BE2C (cell line): ENCODE measurements around the gene GRM5.
"Not testable (repeated sequence)": the region's sequence is repeated elsewhere in the genome, so short reads cannot be mapped to it uniquely, and the experiment has no call there.

Experiments
- DNase-seq: peaks from one replicate; pipeline ENCODE4 v3.0.0-alpha.2; 2020
- H3K27me3 ChIP-seq: fragments of 250-450 bp; sonication (Bioruptor Pico); 2 replicates; pipeline ENCODE4 v1.5.1; 2020; ENCODE audit warnings: mild to moderate bottlenecking
- H3K36me3 ChIP-seq: fragments of 250-450 bp; sonication (Bioruptor Pico); 2 replicates; pipeline ENCODE4 v1.5.1; 2020; ENCODE audit warnings: mild to moderate bottlenecking
- H3K4me1 ChIP-seq: fragments of 250-450 bp; sonication (Bioruptor Pico); 2 replicates; pipeline ENCODE4 v1.5.1; 2020
- H3K4me3 ChIP-seq: 2 replicates; pipeline ENCODE4 v1.5.1; 2011; ENCODE audit warnings: low read depth, low read length
- H3K9me3 ChIP-seq: fragments of 250-450 bp; sonication (Bioruptor Pico); 2 replicates; pipeline ENCODE4 v1.5.1; 2020
- TF ChIP-seq, protein P1 (sequence below): IDR thresholded peaks from 2 replicates; pipeline ENCODE4 v1.5.1; 2012; ENCODE audit warnings: mild to moderate bottlenecking, low read depth, low read length

GRM5 gene

DNA sequence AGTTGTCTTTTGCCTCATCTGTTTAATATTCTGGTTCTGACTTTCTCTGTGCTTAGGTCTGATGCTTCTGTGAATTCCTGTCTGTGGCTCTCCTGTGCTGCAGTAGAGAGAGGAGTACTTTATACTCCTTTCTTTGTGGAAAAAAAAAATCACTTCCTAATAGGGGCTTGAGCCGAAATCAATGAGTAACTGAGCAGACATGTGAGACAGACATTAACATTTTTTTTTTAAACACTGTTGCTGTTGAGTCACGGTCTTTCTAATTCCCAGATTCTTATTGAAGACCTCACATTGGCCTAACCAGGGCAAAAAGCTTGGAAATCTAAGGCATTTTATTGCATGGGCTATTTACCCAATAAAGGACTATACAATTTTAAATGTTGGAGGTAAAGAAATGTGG lies 86.1 kb downstream of the GRM5 start:
- TF ChIP-seq, protein P1, sequence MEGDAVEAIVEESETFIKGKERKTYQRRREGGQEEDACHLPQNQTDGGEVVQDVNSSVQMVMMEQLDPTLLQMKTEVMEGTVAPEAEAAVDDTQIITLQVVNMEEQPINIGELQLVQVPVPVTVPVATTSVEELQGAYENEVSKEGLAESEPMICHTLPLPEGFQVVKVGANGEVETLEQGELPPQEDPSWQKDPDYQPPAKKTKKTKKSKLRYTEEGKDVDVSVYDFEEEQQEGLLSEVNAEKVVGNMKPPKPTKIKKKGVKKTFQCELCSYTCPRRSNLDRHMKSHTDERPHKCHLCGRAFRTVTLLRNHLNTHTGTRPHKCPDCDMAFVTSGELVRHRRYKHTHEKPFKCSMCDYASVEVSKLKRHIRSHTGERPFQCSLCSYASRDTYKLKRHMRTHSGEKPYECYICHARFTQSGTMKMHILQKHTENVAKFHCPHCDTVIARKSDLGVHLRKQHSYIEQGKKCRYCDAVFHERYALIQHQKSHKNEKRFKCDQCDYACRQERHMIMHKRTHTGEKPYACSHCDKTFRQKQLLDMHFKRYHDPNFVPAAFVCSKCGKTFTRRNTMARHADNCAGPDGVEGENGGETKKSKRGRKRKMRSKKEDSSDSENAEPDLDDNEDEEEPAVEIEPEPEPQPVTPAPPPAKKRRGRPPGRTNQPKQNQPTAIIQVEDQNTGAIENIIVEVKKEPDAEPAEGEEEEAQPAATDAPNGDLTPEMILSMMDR = no peak
- Histone ChIP-seq H3K27me3 (no peaks in the 10 kb centered on the region), H3K9me3 (no peaks in the 10 kb centered on the region), H3K4me1 (no peaks in the 10 kb centered on the region), H3K4me3 (no peak overlapping the region), H3K36me3 (no peaks in the 10 kb centered on the region)
- no peak for DNase-seq

DNA sequence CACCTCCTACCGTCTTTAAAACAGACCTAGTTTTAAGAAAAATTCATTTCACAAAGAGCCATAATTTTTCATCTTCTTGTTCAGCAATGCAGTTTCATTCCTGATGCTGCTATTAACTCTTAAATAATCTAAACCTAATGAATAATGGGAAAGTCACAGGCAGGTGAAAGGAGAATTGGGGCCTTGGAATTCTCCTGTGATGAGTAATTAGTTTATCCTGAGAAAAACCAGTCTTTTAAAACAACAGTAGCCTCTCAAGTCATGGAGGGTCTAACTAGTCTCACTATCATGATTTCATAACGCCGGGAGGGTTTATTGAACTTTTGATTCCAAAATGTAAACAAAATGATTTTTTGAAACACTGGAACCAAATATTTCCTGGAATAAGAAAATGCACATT lies 86.8 kb downstream of the GRM5 start:
- H3K4me1 ChIP-seq, H3K36me3 ChIP-seq, H3K4me3 ChIP-seq, H3K27me3 ChIP-seq, DNase-seq, H3K9me3 ChIP-seq: not testable (repeated sequence)

DNA sequence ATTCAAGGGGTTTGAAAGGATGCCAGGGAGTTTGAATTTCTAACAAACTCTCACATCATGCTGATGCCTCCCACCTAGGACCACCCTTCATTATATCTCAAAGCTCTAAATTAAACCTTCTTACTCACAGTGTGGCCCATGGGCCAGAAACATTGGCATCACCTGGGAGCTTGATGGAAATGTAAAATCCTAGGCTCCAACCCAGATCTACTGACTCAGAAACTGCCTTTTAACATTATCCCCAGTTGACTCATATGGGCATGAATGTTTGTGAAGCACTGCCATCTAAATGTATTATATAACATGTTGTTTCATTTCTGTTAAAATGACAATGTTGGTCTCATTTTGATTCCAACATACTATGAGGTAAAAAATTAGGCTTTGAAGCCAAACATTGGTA lies 90.3 kb downstream of the GRM5 start:
- not testable (repeated sequence) for H3K9me3 ChIP-seq, H3K4me3 ChIP-seq, DNase-seq, H3K4me1 ChIP-seq, H3K27me3 ChIP-seq, H3K36me3 ChIP-seq

DNA sequence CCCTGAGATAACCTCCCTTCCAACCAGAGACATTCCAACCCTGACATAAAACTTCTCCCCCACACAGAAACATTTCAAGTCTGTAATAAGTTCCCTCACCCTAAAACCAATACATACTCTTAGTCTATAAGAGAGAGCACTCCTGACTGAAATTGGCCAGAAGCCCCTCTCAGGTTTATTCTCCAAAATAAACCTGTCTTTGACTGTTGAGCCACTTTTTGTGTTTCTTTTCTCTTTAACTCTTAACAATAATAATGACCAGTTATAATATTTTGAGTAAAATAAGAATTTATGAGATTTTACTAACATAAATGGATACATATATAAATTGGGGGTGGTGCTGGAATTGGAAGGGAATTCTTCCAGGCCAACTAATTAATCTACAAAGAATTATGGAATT lies 93.6 kb downstream of the GRM5 start:
- Histone ChIP-seq H3K36me3 (no peaks in the 10 kb centered on the region), H3K9me3 (no peaks in the 10 kb centered on the region), H3K27me3 (no peaks in the 10 kb centered on the region), H3K4me1 (no peaks in the 10 kb centered on the region), H3K4me3 (no peak overlapping the region)
- TF ChIP-seq, protein P1 = no peak
- no peak for DNase-seq

DNA sequence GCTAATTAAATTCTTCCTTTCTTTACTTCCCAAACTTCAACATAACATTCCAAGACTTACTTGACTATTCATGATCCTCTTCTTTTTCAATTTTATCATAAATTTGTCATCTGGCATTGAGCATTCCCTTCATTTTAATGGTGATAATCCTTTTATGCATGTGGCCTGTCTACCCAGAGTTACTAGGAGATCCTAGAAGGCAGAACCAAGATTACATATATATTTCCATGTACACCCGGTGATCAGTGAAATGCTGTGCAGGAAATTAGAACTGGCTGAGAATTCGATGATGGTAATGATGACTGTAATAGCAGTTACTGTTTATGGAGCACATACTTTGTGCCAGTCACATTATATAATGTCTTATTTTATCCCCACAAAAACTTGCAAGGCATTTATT lies 104.2 kb downstream of the GRM5 start:
- not testable (repeated sequence) for H3K27me3 ChIP-seq, H3K36me3 ChIP-seq, DNase-seq, H3K4me1 ChIP-seq, H3K4me3 ChIP-seq, H3K9me3 ChIP-seq

DNA sequence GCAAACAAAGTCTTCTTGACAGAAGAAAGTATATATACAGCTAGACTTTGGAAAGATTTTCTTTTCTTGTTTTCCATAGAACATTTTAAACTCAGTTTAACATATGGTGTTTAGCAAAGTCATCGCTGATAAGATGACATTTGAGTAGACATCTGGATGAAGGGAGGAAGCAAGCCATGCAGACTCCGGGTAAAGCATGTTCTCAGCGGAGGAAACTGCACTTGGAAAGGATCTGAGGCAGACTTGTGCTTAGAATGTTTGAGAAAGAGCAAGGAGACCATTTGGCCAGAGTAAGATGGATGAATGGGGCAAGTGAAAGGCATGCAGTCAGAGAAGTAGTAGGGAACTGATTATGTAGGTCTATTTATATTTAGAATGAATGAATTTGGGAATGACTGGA lies 105.9 kb downstream of the GRM5 start:
- not testable (repeated sequence) for DNase-seq, H3K4me3 ChIP-seq, H3K27me3 ChIP-seq, H3K9me3 ChIP-seq, H3K36me3 ChIP-seq, H3K4me1 ChIP-seq

DNA sequence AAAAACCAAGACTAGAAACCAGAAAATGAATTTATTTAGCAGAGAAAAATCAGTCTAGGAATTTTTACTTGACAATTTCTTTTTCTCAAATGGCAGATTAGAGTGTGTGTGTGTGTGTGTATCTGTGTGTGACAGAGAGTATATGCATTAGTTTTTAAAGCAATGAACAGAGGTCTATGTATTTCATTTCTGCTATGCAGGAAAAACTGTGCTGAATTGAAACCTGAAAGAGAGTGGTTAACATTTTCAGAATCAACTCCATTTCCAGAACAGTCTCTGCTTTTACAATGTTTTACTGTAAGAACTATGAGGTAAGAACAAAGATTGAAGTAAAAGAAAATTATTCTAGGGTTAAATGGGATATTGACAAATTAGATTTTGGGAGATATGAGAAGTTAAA lies 114.8 kb downstream of the GRM5 start:
- TF ChIP-seq, protein P1 = no peak
- H3K27me3 ChIP-seq = no peaks in the 10 kb centered on the region
- H3K4me3 ChIP-seq = no peak overlapping the region
- no peaks in the 10 kb centered on the region for H3K36me3 ChIP-seq
- no peaks in the 10 kb centered on the region for H3K4me1 ChIP-seq
- no peaks in the 10 kb centered on the region for H3K9me3 ChIP-seq
- DNase-seq = no peak

DNA sequence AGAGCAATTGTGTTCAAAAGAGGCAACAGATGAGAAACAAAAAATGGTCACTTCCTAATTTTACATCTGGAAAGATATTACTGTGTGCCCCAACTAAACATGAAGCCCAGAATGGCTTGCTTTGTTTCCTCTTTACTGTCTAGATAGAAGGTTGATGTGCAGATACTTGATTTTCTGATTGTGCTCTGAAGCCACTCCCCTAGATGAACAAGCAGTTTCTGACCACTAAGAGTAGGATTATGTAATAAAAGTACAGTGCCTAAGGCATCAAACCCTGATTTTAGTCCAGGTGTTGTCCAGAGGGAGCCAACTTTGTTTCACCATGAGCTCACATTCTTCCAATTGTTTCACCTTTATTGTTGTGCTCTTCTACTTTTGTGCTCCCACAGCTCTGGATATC lies 116.9 kb downstream of the GRM5 start:
- H3K36me3 ChIP-seq, H3K4me3 ChIP-seq, H3K9me3 ChIP-seq, DNase-seq, H3K4me1 ChIP-seq, H3K27me3 ChIP-seq: not testable (repeated sequence)

DNA sequence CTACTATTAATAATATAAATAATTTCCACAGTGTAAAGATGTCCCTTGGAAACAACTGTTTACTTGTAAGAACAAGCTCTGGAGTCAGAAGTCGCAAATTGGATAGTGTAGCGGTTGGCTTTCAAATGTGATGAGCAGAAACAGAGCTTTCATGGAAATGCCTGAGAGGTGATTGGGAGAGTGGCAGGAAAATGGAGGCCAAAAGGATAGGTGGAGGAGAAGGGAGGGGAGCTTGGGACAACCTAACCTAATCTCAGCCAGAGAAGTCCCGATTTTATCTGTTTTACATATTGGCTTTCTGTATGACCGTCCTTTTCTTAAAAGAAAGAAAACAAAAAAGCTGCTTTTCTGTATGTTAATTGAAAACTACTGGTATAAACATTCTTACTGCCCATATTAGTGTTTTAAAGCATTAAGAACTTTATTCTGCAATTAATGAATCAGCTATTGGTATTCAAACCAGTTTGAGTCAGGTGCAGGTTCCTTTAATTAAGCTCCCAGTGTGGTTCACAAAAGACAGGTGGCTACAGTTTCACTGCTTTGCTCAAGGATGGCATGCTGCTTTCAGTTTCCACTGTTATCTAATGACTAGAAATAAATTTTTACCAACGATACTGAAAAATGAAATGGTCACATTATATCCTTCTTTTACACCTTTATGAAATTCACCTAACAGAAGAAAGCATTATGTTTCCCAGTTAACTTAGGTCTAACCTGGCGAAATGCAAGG lies 117.8 kb downstream of the GRM5 start:
- not testable (repeated sequence) for DNase-seq, H3K4me1 ChIP-seq, H3K9me3 ChIP-seq, H3K4me3 ChIP-seq, H3K36me3 ChIP-seq, H3K27me3 ChIP-seq

DNA sequence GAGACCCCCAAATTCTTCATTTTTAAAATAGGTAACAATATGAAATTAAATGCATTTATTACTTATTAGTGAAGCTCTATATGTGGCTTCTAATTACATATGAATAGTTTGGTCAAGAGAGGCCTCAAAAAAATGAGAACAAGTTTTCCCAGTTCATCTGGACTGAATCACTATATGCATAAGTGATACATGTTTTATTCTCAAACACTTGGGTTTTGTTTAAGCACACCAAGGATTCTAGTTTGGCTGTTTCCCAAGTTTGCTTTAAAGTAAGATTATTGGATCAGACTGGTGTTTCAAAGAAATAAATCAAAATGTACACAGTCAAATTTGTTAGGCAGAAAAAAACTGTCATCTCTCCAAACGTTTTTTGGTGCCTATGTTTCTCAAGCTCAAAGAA lies 136.1 kb downstream of the GRM5 start:
- not testable (repeated sequence) for DNase-seq, H3K27me3 ChIP-seq, H3K9me3 ChIP-seq, H3K36me3 ChIP-seq, H3K4me3 ChIP-seq, H3K4me1 ChIP-seq

DNA sequence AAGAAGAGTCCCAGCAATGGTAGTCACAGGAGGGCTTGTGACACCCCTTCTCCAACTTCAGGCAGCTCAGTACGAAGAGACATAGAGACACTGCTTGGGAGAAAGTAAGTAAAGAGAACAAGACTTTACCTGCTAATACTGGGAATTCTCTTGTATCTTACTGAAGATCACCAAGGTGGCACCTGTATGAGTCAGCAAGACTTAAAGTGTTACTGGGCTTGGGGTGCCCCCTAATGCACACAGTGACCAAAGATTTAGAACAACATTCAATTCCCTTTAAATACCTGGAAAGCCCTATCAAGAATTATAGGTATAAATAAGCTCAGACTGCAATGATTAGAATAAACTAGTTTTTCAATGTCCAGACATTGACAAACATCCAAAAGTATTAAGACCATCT lies 148.7 kb downstream of the GRM5 start:
- not testable (repeated sequence) for H3K4me3 ChIP-seq

More for the DNA sequence above, 148.7 kb downstream of the GRM5 start:
- not testable (repeated sequence) for H3K36me3 ChIP-seq, H3K9me3 ChIP-seq, H3K4me1 ChIP-seq, DNase-seq, H3K27me3 ChIP-seq
